Smooth muscle cell (in vitro differentiated cells): ENCODE measurements around the gene RMND5B. TPM values are rescaled to one million over a fixed set of nuclear protein-coding genes. Genes with fewer than 3 reads are reported as not detected.

Experiments used
- DNase-seq: peaks from one replicate; lab custom pipeline; 2025; ENCODE audit not compliant: unreplicated experiment; lab: John Stamatoyannopoulos, UW
- H2AFZ ChIP-seq: fragments of 200-600 bp; sonication (generic); 2 replicates; pipeline ENCODE4 v1.6.0; 2016; ENCODE audit warnings: antibody characterized with exemption, low read depth, mild to moderate bottlenecking
- H3F3A ChIP-seq: fragments of 200-600 bp; sonication (generic); 2 replicates; pipeline ENCODE4 v1.6.0; 2017; ENCODE audit warnings: antibody characterized with exemption, low read depth
- H3K27ac ChIP-seq: fragments of 200-600 bp; sonication (generic); 2 replicates; pipeline ENCODE4 v1.5.1; 2016; ENCODE audit warnings: low read depth, mild to moderate bottlenecking
- H3K27me3 ChIP-seq: fragments of 200-600 bp; sonication (generic); 2 replicates; pipeline ENCODE4 v1.6.1; 2016; ENCODE audit warnings: low read depth, mild to moderate bottlenecking
- H3K36me3 ChIP-seq: fragments of 200-600 bp; sonication (generic); 2 replicates; pipeline ENCODE4 v1.5.1; 2016; ENCODE audit warnings: low read depth
- H3K4me1 ChIP-seq: fragments of 200-600 bp; sonication (generic); 2 replicates; pipeline ENCODE4 v1.5.1; 2016; ENCODE audit warnings: low read depth
- H3K4me2 ChIP-seq: fragments of 200-600 bp; sonication (generic); 2 replicates; pipeline ENCODE4 v1.6.0; 2016; ENCODE audit warnings: mild to moderate bottlenecking
- H3K4me3 ChIP-seq: fragments of 200-600 bp; sonication (generic); 2 replicates; pipeline ENCODE4 v1.5.1; 2016; ENCODE audit warnings: mild to moderate bottlenecking
- H3K79me2 ChIP-seq: fragments of 200-600 bp; sonication (generic); 2 replicates; pipeline ENCODE4 v1.6.0; 2016; ENCODE audit warnings: low read depth, mild to moderate bottlenecking
- H3K9ac ChIP-seq: fragments of 200-600 bp; sonication (generic); 2 replicates; pipeline ENCODE4 v1.6.0; 2016; ENCODE audit warnings: low read depth
- H3K9me3 ChIP-seq: fragments of 200-600 bp; sonication (generic); replicated peaks from 2 replicates; pipeline ENCODE4 v1.5.1; 2016; ENCODE audit warnings: low read depth
- H4K20me1 ChIP-seq: fragments of 200-600 bp; sonication (generic); 2 replicates; pipeline ENCODE4 v1.6.0; 2016; ENCODE audit warnings: low read depth
- CTCF ChIP-seq: fragments of 200-600 bp; sonication (generic); IDR thresholded peaks from 2 replicates; pipeline ENCODE4 v1.5.1; 2017; ENCODE audit warnings: borderline replicate concordance, mild to moderate bottlenecking, antibody characterized with exemption; ENCODE audit not compliant: insufficient read depth, poor library complexity, severe bottlenecking
- WGBS: methylation state at CpG from one replicate; pipeline ENCODE4 v1.1.7; 2016; ENCODE audit warnings: low lambda C conversion rate; 5-methylcytosine and 5-hydroxymethylcytosine counted together
- polyA plus RNA-seq: library from polyadenylated mRNA; unstranded; fragments of >200 nt; fragmentation: Nextera tagmentation; extraction: Ambion mirVana; gene quantifications from 2 replicates; pipeline ENCODE4 v1.2.1, GENCODE V29; 2016
- total RNA-seq: library from RNA; depleted of rRNA; stranded (reverse); fragments of >200 nt; gene quantifications from 2 replicates; pipeline ENCODE4 v1.2.3, GENCODE V29; 2014

Gene RMND5B
- total and polyA plus RNA-seq, 2 experiments from 2014 or later = 18.2 to 20.8 TPM

GRCh38 chr5:178160176-178160575 lies 29.4 kb downstream of the RMND5B start:
- H2AFZ ChIP-seq = no peak overlapping the region

GRCh38 chr5:178162481-178162880 lies 31.7 kb downstream of the RMND5B start:
- TF ChIP-seq CTCF = no peak
- no peaks in the 10 kb centered on the region for H3F3A ChIP-seq
- H3K36me3 ChIP-seq = no peaks in the 10 kb centered on the region
- WGBS = 78% methylated on average over 9 of the region's 9 CpGs
- no peaks in the 10 kb centered on the region for H3K79me2 ChIP-seq
- H4K20me1 ChIP-seq = no peaks in the 10 kb centered on the region
- H2AFZ ChIP-seq = no peak overlapping the region
- H3K9ac ChIP-seq = no peak overlapping the region
- H3K27ac ChIP-seq = no peak overlapping the region
- H3K4me1 ChIP-seq = peaks cover 3% of the 10 kb centered on the region
- H3K4me2 ChIP-seq = no peak overlapping the region
- DNase-seq = no peak
- H3K27me3 ChIP-seq = no peaks in the 10 kb centered on the region
- no peaks in the 10 kb centered on the region for H3K9me3 ChIP-seq
- no peak overlapping the region for H3K4me3 ChIP-seq

More at GRCh38 chr5:178160176-178160575, 29.4 kb downstream of the RMND5B start:
- Histone ChIP-seq H3K4me1 (peaks cover 3% of the 10 kb centered on the region), H3K79me2 (no peaks in the 10 kb centered on the region), H3F3A (no peaks in the 10 kb centered on the region), H4K20me1 (no peaks in the 10 kb centered on the region), H3K9me3 (no peaks in the 10 kb centered on the region), H3K4me3 (no peak overlapping the region), H3K9ac (no peak overlapping the region), H3K27me3 (no peaks in the 10 kb centered on the region), H3K27ac (no peak overlapping the region), H3K36me3 (no peaks in the 10 kb centered on the region), H3K4me2 (no peak overlapping the region)
- DNase-seq = no peak
- TF ChIP-seq CTCF = no peak
- 95% methylated on average over 5 of the region's 5 CpGs for WGBS

GRCh38 chr5:178163772-178164735 lies 33.2 kb downstream of the RMND5B start:
- H3K27ac ChIP-seq = no peak overlapping the region
- no peaks in the 10 kb centered on the region for H4K20me1 ChIP-seq
- no peaks in the 10 kb centered on the region for H3F3A ChIP-seq
- TF ChIP-seq CTCF = peak; percentile 97
- H3K9me3 ChIP-seq = no peaks in the 10 kb centered on the region
- 25% methylated on average over 24 of the region's 33 CpGs for WGBS
- H3K4me3 ChIP-seq = no peak overlapping the region
- peak overlapping the region; percentile 71 for H3K4me2 ChIP-seq
- H3K4me1 ChIP-seq = peaks cover 3% of the 10 kb centered on the region
- DNase-seq = peak; percentile 69
- H2AFZ ChIP-seq = no peak overlapping the region
- H3K36me3 ChIP-seq = no peaks in the 10 kb centered on the region
- H3K27me3 ChIP-seq = no peaks in the 10 kb centered on the region
- no peak overlapping the region for H3K9ac ChIP-seq
- H3K79me2 ChIP-seq = no peaks in the 10 kb centered on the region
